ENCODE data around the gene VEPH1.

Gene VEPH1

DNA sequence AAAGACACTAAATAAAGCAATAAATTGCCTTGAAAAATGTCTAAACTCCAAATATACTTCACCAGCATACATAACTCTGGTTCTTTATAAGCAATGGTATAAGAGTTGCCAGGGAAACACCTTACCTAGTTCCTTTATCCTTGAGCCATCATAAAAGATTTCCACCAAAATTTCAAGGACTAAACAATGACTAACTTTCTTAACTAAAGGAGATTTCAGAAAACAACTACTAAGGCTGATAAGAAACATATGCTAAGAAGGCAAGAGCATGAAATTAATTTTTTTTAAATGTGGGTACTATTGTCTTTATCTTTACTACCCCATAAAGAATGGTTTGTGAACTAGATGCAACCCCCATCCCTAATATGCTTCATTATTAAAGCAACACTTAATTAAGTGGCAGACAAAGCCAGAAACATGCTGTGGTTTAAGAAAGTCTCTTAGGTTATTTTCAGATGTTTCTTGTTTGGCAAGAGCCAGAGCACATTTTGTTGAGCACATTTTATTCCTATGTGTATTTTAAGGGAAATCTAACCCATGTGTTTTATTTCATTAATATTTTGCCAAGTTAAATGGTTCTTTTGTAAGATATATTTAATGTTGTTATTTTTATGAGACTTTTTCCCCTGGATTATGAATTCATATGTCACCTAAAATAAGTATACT lies 17.4 kb upstream of the VEPH1 start:
- no peak overlapping the region for H3K27ac ChIP-seq (ENCODE audit: low read length)
- no peaks in the 10 kb centered on the region for H3K27me3 ChIP-seq (ENCODE audit: insufficient read depth, low read length, poor library complexity)
- DNase-seq: no peak
- no peak overlapping the region for H3K4me3 ChIP-seq (ENCODE audit: low read depth in 1 of 2, low read length in 2 of 2)
- no peak for ATAC-seq (ENCODE audit: insufficient read depth, low read depth)
- H3K9ac ChIP-seq (ENCODE audit: low read depth, low read length): no peak overlapping the region
- H3K36me3 ChIP-seq (ENCODE audit: insufficient read depth, low read length): no peaks in the 10 kb centered on the region
- no peaks in the 10 kb centered on the region for H3K79me2 ChIP-seq (ENCODE audit: insufficient read depth, low read length)
- TF ChIP-seq EZH2 (IDR thresholded peaks at IDR 0.05; ENCODE audit: borderline replicate concordance, low read depth, low read length, severe bottlenecking): no peak
- TF ChIP-seq, protein P1, sequence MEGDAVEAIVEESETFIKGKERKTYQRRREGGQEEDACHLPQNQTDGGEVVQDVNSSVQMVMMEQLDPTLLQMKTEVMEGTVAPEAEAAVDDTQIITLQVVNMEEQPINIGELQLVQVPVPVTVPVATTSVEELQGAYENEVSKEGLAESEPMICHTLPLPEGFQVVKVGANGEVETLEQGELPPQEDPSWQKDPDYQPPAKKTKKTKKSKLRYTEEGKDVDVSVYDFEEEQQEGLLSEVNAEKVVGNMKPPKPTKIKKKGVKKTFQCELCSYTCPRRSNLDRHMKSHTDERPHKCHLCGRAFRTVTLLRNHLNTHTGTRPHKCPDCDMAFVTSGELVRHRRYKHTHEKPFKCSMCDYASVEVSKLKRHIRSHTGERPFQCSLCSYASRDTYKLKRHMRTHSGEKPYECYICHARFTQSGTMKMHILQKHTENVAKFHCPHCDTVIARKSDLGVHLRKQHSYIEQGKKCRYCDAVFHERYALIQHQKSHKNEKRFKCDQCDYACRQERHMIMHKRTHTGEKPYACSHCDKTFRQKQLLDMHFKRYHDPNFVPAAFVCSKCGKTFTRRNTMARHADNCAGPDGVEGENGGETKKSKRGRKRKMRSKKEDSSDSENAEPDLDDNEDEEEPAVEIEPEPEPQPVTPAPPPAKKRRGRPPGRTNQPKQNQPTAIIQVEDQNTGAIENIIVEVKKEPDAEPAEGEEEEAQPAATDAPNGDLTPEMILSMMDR (IDR thresholded peaks at IDR 0.05; ENCODE audit: borderline replicate concordance, extremely low read depth, low read length, poor library complexity, severe bottlenecking): no peak
- no peaks in the 10 kb centered on the region for H3K4me1 ChIP-seq (ENCODE audit: insufficient read depth, low read length)
- H4K20me1 ChIP-seq (ENCODE audit: insufficient read depth, low read length): no peaks in the 10 kb centered on the region
- H3K4me2 ChIP-seq (ENCODE audit: insufficient read depth, low read length): no peak overlapping the region
- no peak overlapping the region for H2AFZ ChIP-seq (ENCODE audit: low read depth, low read length)
- H3K9me3 ChIP-seq (ENCODE audit: insufficient read depth, low read length, severe bottlenecking): peaks cover 3% of the 10 kb centered on the region

DNA sequence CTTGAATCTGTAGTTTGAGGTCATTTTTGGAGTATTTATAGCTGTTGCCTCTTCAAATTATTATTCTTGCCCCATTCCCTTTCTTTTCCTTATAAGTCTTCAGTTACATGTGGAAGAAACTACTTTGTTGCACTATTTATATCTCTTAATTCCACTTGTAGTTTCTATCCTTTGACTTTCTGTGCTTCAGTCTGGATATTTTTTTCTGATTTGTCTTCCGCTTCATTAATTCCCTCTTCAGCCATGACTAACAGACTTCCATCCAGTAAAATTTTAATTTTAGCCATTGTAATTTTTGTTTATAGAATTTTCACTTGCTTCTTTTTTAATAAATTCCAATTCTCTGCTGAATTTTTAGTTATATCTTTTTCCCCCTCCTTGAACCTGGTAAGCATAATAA lies 15.7 kb upstream of the VEPH1 start:
- Histone ChIP-seq H3K79me2 (ENCODE audit: insufficient read depth, low read length) (no peaks in the 10 kb centered on the region), H4K20me1 (ENCODE audit: insufficient read depth, low read length) (no peaks in the 10 kb centered on the region), H3K4me3 (ENCODE audit: low read depth in 1 of 2, low read length in 2 of 2) (no peak overlapping the region), H3K9me3 (ENCODE audit: insufficient read depth, low read length, severe bottlenecking) (peaks cover 3% of the 10 kb centered on the region), H3K4me1 (ENCODE audit: insufficient read depth, low read length) (no peaks in the 10 kb centered on the region), H2AFZ (ENCODE audit: low read depth, low read length) (no peak overlapping the region), H3K9ac (ENCODE audit: low read depth, low read length) (no peak overlapping the region), H3K27me3 (ENCODE audit: insufficient read depth, low read length, poor library complexity) (no peaks in the 10 kb centered on the region), H3K4me2 (ENCODE audit: insufficient read depth, low read length) (no peak overlapping the region), H3K36me3 (ENCODE audit: insufficient read depth, low read length) (no peaks in the 10 kb centered on the region), H3K27ac (ENCODE audit: low read length) (no peak overlapping the region)
- no peak for TF ChIP-seq EZH2 (IDR thresholded peaks at IDR 0.05; ENCODE audit: borderline replicate concordance, low read depth, low read length, severe bottlenecking)
- TF ChIP-seq, protein P1 (IDR thresholded peaks at IDR 0.05; ENCODE audit: borderline replicate concordance, extremely low read depth, low read length, poor library complexity, severe bottlenecking): no peak
- ATAC-seq (ENCODE audit: insufficient read depth, low read depth) (no peak), DNase-seq (no peak)

DNA sequence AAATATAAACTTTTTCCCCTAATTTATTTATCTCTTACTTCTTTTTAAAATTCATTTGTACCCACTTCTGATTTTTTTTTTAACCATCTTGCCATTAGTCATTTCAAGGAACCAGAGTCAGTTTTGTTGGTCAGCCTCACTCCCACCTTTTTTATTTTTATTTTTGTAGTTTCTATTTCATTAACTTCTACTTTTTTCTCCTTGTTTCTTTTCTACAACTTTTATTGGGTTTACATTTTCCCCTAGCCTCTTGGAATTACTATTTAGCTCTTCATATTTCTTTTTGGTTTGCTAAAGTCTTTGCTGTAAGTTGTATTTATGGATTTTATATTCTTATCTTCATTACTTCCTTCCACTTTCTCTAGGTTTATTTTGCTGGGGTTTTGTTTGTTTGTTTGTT lies 13.7 kb upstream of the VEPH1 start:
- TF ChIP-seq, protein P1 (IDR thresholded peaks at IDR 0.05; ENCODE audit: borderline replicate concordance, extremely low read depth, low read length, poor library complexity, severe bottlenecking): no peak
- TF ChIP-seq EZH2 (IDR thresholded peaks at IDR 0.05; ENCODE audit: borderline replicate concordance, low read depth, low read length, severe bottlenecking): no peak
- ATAC-seq (ENCODE audit: insufficient read depth, low read depth) (no peak), DNase-seq (no peak)
- Histone ChIP-seq H3K9ac (ENCODE audit: low read depth, low read length) (no peak overlapping the region), H4K20me1 (ENCODE audit: insufficient read depth, low read length) (no peaks in the 10 kb centered on the region), H2AFZ (ENCODE audit: low read depth, low read length) (no peak overlapping the region), H3K79me2 (ENCODE audit: insufficient read depth, low read length) (no peaks in the 10 kb centered on the region), H3K4me2 (ENCODE audit: insufficient read depth, low read length) (no peak overlapping the region), H3K4me1 (ENCODE audit: insufficient read depth, low read length) (no peaks in the 10 kb centered on the region), H3K4me3 (ENCODE audit: low read depth in 1 of 2, low read length in 2 of 2) (no peak overlapping the region), H3K27ac (ENCODE audit: low read length) (no peak overlapping the region), H3K9me3 (ENCODE audit: insufficient read depth, low read length, severe bottlenecking) (peaks cover 3% of the 10 kb centered on the region), H3K36me3 (ENCODE audit: insufficient read depth, low read length) (no peaks in the 10 kb centered on the region), H3K27me3 (ENCODE audit: insufficient read depth, low read length, poor library complexity) (no peaks in the 10 kb centered on the region)

Measured in DND-41 (cell line).